ENCODE results near the gene NOX5. TPM values are rescaled to one million over a fixed set of nuclear protein-coding genes. Genes with fewer than 3 reads are reported as not detected.

The NOX5 gene
- total RNA-seq, 1 donor from 2014 or later, result not detected

DNA sequence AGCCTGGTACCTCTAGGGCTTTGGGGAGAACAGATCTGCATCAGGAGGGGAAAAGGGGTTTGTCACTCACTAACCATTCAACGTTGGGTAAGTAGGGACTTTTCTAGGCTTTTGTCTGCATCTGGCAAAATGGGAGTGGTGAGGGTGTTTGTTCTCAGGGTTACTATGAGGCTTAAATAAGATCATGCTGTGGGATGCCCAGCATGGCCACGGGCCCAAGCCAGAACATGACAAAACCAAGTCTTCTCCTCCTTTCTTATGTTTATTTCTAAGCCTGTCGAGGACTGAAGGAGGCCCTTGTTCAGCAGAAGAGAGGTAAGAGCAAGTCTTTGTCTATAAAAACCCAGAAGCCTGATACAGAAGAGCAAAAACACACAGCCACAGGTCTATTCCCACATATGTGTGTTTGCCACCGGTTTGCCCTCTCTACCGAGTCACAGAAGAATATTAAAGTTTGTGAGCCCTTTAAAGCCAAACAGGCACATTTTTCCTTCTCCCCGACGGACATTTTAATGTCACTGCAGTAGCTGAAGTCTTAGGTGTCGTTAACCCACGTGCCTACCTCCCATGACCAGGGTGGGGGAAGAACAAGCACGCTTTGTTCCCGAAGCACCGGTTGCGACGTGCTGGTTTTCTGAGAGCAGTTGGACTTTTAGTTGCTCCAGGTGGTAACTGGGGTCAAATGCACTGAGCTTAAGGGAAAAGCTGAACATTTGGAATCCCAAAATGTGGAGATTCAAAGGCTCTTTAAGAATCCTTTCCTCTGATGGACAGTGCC, 72.1 kb downstream of the NOX5 start:
- peaks cover 74% of the 10 kb centered on the region for H3K27me3 Mint-ChIP-seq
- H3K36me3 Mint-ChIP-seq (ENCODE audit: insufficient read depth), result no peaks in the 10 kb centered on the region
- no peaks in the 10 kb centered on the region for H3K9me3 Mint-ChIP-seq (ENCODE audit: low read depth)
- no peak for DNase-seq (ENCODE audit: low spot score, unreplicated experiment)
- H3K27ac Mint-ChIP-seq, result no peak overlapping the region
- no peak overlapping the region for H3K4me3 Mint-ChIP-seq (ENCODE audit: low read depth)
- no peak for TF ChIP-seq CTCF (IDR thresholded peaks at IDR 0.05; ENCODE audit: unreplicated experiment)
- peaks cover 22% of the 10 kb centered on the region for H3K4me1 Mint-ChIP-seq (ENCODE audit: low read depth)

DNA sequence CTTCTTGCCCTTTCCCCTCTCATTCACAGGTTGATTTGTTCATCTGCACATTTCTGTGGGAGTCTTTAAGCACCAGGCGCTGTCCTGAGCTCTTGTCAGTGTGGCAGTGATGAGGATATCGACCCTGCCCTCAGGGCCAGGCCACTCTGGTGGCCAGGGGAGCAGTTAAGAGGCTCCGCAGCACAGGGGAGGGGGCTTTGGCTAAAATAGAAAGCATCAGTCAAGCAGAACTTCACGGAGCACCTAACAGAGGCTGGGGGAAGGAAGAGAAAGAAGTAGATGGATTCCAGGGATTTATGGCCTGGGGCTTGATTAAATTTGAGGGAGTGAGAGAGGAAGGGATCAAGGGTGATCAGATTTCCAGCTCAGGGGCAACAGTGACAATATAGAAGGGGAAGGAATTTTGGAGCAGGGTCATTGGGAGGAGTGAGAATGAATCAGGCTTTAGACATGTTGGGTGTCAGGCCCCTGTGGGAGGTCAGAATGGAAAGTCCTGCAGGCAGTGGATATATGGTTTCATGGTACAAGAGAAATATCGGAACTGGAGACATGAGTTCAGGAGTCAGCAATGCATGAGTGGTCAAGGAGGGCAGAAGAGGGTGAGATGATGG, 73.0 kb downstream of the NOX5 start:
- Mint-ChIP-seq H3K4me1 (ENCODE audit: low read depth) (peaks cover 22% of the 10 kb centered on the region), H3K27me3 (peaks cover 75% of the 10 kb centered on the region), H3K4me3 (ENCODE audit: low read depth) (no peak overlapping the region)

DNA sequence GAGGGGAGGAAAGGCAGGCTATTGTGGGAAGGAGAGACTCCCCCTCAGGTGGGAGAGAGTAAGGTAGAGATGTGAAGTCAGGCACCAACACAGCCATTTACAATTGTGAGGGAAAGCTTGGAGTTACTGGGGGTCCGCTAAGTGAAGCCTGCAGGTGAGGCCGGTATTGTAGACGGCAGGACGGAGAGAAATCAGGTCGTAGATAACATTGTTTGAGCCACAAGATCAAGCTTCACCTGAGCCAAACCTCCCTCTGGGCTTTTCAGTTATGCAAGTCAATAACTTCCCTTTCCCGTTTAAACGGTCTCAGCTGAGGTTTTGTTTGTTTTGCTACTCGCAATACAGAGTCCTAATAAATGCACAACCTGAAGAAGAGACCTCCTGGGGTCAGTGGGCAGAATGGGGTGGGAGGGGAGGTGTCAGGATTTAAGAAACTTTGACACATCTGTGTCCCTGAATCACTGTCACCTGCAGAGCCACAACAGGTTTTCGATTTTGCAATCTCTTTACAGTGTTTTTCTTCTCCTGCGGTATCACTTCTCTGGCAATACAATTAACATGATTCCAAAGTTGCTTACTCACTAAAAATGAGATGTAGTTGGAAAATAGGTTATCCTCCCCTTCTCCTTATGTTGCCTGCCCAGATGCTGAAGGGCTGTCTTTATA, 73.9 kb downstream of the NOX5 start:
- no peak overlapping the region for H3K4me3 Mint-ChIP-seq (ENCODE audit: low read depth)
- DNase-seq (ENCODE audit: low spot score, unreplicated experiment), result no peak
- no peaks in the 10 kb centered on the region for H3K36me3 Mint-ChIP-seq (ENCODE audit: insufficient read depth)
- no peak overlapping the region for H3K27ac Mint-ChIP-seq
- H3K4me1 Mint-ChIP-seq (ENCODE audit: low read depth), result peaks cover 22% of the 10 kb centered on the region
- no peak for TF ChIP-seq CTCF (IDR thresholded peaks at IDR 0.05; ENCODE audit: unreplicated experiment)
- H3K27me3 Mint-ChIP-seq, result peaks cover 69% of the 10 kb centered on the region
- H3K9me3 Mint-ChIP-seq (ENCODE audit: low read depth), result no peaks in the 10 kb centered on the region

More for the DNA sequence above, 73.0 kb downstream of the NOX5 start:
- no peak overlapping the region for H3K27ac Mint-ChIP-seq
- H3K36me3 Mint-ChIP-seq (ENCODE audit: insufficient read depth), result no peaks in the 10 kb centered on the region
- no peaks in the 10 kb centered on the region for H3K9me3 Mint-ChIP-seq (ENCODE audit: low read depth)
- TF ChIP-seq CTCF (IDR thresholded peaks at IDR 0.05; ENCODE audit: unreplicated experiment), result no peak
- no peak for DNase-seq (ENCODE audit: low spot score, unreplicated experiment)

- Mint-ChIP-seq H3K4me1 (ENCODE audit: low read depth) (peaks cover 22% of the 10 kb centered on the region), H3K9me3 (ENCODE audit: low read depth) (no peaks in the 10 kb centered on the region), H3K27me3 (peaks cover 66% of the 10 kb centered on the region), H3K4me3 (ENCODE audit: low read depth) (no peak overlapping the region), H3K27ac (no peak overlapping the region), H3K36me3 (ENCODE audit: insufficient read depth) (no peaks in the 10 kb centered on the region)
- no peak for TF ChIP-seq CTCF (IDR thresholded peaks at IDR 0.05; ENCODE audit: unreplicated experiment)
- no peak for DNase-seq (ENCODE audit: low spot score, unreplicated experiment)
These were observed 74.8 kb downstream of the NOX5 start for GRCh38 chr15:69089258-69089657.

DNA sequence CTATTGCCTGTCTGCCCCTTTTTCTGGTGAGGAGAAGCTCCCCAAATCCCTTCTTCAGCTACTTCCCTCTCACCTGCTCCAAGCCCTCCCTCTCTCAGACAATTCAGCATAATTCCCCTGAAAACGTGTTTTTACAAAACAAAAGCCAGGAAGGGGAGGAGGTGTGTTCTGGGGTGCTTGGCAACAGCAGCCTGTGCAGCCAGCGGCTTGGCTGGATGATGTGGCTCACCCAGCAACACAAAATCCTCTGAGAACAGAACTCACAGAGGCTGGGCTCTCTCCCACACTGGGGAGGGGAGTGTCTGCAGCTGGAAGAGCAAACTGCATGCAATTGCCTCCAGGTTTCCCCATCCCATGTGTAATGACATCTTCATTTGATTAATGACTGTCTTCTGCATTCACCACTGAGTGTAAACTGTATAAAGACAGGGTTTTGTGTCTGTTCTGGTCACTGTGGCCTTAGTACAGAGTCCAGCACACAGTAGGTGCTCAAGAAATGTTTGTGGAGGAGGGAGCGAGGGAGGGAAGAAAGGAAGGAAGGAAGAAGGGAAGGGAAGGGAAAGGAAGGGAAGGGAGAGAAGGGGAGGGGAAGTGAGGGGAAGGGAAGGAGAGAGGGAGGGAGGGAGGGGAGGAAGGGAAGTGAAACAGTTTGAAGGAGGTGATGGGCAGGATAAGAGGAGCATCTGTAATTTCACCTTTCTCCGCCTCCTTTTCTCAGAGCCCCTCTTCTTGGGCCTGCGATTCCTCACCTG, 75.9 kb downstream of the NOX5 start:
- peaks cover 64% of the 10 kb centered on the region for H3K27me3 Mint-ChIP-seq
- peaks cover 20% of the 10 kb centered on the region for H3K4me1 Mint-ChIP-seq (ENCODE audit: low read depth)
- H3K36me3 Mint-ChIP-seq (ENCODE audit: insufficient read depth), result no peaks in the 10 kb centered on the region
- TF ChIP-seq CTCF (IDR thresholded peaks at IDR 0.05; ENCODE audit: unreplicated experiment), result no peak
- no peak overlapping the region for H3K27ac Mint-ChIP-seq
- no peaks in the 10 kb centered on the region for H3K9me3 Mint-ChIP-seq (ENCODE audit: low read depth)
- no peak overlapping the region for H3K4me3 Mint-ChIP-seq (ENCODE audit: low read depth)
- no peak for DNase-seq (ENCODE audit: low spot score, unreplicated experiment)
